HG03354 (cell line): Measurements from ENCODE around the gene EMX1.
"Not testable (repeated sequence)": the region's sequence is repeated elsewhere in the genome, so short reads cannot be mapped to it uniquely, and the experiment has no call there.

ENCODE experiments used
- ATAC-seq: cut with Tn5 transposase; IDR thresholded peaks from one replicate; pipeline ENCODE4 v1.9.1; 2021; ENCODE audit warnings: mild to moderate bottlenecking; ENCODE audit not compliant: unreplicated experiment, poor library complexity, severe bottlenecking

The EMX1 gene

DNA sequence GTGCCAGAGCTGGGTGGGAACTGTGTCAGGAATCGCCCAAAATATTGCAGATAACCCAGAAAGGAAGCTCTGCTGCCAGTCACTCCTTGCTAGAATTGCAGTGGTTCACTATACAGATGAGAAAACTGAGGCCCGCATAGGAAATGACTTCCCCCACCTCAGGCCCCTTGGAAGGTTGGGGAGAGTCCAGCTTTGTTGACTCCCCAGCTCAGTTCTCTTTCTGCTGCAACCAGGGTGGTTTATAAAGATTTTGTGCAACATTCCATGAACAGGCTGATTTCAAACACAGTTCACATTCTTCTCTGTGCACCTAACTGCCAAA lies 18.8 kb upstream of the EMX1 start:
- ATAC-seq, result no peak

DNA sequence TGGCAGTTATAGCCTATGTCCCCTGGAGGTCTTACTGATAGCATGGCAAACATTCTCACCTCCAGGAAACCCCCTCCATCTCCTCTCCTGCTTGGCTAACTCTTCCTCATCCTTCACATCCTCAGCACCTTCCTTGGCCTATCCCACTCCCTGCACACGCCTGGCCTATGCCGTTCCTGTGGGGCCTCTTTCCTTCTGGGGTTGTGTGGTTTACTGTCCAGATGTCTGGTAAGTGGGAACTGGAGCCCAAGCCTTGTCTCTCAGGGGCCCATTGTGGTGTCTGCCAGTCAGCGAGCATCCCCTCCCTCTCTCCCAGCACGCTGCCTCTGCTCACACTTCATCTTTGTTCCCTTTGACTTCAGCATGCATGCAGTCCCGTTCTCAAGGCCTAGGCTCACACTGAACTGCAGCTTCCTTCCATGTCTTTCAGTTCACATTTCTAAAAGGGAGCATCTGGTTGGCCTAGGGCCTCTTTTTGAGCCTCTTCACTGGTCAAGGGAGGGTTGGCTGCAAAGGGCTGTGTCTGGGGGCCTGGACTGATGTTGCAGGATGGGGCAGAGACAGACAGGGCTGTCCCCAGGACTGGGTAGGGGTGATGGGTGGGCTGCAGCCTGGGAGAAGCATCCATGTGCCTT lies 17.0 kb upstream of the EMX1 start:
- ATAC-seq, result no peak

DNA sequence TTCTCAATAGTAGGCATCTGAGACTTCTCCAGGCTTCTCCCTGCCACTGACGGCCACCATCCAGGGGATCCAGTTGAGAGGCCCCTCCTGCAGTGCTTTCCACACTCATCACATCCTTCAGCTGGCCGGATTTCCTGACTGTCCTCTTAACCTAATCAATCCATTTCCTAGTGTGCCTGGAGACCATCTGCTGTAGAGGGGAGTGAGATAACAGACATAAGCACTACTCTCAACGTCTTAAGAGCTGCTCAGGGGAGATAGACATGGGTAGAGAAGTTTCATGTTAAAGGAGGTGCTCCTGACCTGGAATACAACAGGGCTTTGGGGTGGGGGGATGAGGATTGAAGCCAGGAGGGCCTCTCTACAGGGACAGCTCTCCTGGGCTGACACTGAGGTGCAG lies 15.9 kb upstream of the EMX1 start:
- ATAC-seq, result no peak

DNA sequence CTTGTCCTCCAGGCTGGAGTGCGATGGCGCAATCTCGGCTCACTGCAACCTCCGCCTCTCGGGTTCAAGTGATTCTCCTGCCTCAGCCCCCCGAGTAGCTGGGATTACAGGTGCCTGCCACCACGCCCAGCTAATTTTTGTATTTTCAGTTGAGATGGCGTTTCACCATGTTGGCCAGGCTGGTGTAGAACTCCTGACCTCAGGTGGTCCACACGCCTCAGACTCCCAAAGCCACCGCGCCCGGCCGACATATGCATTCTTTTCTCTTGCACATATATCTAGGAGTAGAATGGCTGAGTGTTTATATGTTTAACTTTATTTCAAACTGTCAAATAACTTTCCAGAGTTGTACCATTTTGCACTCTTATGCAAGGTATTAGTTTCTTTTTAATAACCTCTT lies 9.9 kb upstream of the EMX1 start:
- ATAC-seq, result not testable (repeated sequence)

DNA sequence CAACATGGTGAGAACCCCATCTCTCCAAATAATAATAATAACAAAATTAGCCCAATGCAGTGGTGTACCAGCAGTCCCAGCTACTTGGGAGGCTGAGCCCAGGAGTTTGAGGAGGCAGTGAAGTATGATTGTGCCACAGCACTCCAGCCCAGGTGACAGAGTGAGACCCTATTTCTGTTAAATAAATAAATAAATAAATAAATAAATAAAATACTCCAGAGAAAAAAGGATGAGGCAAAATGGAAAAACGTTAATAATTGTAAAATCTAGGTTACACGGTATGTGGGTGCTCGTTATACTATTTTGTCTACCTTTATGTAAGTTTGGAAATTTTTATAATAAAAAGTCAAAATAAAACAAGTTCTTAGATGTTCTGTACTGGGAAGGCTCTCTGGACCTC lies 8.6 kb upstream of the EMX1 start:
- ATAC-seq, result no peak

DNA sequence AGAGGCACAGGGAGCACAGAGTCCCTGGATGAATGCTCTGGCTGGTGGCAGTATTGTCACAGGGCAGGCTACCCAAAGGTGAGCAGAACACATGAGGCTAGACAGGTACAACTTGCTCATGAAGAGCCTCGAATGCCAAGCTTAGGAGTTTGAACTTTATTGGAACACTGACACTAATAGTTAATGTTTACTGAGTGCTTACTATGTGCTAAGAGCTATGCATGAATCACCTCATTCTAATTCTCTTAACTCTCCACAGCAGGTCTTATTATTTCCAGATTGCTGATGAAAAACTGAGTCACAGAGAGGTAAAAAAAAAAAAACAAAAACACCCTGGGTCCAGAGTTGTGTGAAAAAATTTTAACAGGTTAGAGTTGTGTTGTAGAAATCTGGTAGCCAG lies 6.1 kb upstream of the EMX1 start:
- no peak for ATAC-seq

DNA sequence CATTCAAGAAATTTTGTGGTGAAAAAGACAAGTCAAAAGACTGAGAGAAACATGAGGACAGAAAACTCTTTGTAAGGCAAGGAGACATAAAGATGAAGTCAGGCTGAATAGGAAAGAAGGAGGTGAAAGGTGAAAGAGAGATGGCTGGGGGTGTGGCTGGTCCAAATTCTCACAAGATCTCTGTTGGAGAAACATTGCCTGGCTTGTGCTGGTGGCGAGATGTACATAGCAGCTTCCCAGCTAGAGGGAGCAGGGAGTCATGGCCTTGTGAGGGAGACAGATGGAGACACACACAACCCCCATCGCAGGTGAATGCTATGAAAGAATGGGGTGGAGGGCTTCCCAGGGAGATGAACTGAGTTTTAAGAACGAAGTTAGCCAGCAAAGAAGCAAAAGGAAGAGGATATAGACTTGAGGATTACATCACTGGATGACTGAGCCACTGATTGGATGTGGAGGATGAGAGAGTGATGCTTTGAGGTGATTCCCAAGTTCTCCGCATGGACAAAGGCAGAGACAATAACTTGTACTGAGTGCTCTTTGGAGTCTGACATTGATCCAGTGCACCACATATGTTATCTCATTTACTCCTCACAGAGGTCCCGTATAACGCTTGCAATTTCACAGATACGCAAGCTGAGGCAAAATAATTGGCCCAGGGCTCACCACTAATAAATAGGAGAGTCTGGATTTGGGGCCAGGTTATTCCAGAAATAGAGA lies 3.7 kb upstream of the EMX1 start:
- no peak for ATAC-seq

DNA sequence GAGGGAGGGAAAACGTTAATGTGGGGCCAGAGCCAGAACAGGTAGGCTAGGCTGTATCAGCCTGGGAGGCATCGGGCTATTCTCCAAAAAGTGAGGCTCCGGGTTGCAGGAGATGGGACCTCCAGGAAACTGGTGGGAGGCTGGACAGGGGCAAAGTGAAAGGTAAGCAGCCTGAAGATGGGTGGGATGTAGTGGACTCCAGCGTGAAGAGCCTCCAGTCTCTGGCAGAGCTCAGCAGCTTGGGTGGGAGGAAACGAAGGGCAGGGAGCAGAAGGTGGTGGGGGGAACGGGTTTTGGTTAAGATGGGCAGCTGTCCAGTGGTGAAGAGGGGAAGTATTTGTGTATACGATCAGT lies 3.1 kb upstream of the EMX1 start:
- no peak for ATAC-seq

DNA sequence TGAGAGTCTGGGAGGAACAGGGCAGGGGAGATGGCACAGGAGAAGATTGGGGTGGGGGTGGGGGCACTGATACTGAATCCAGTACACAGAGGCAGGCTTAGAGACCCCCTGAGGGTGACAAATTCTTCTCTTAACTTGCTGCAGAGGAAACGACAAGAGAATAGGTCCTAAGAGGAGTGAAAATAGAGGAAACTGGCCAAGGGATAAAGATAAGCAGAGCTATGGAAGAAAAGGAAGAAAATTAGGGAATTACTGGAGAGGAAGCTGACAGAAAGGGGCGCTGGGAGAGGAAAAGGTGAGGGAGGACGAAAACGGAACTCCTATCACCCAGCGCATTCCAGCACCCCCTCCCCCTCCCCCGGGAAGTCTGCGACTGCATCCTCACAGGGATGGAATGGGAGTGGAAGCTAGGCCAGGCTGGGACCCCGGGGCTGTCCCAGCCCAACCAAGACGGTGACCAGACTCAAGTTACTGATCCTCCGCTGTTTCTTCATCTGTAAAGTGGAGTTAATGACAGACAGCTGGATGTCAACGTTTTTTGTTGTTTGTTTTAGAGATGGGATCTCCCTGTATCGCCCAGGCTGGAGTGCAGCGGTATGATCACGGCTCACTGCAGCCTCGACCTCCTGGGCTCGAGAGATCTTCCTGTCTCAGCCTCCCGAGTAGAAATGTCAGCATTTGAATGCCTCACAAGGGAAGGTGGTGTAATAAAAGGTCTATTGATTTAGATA lies 2.6 kb upstream of the EMX1 start:
- no peak for ATAC-seq

DNA sequence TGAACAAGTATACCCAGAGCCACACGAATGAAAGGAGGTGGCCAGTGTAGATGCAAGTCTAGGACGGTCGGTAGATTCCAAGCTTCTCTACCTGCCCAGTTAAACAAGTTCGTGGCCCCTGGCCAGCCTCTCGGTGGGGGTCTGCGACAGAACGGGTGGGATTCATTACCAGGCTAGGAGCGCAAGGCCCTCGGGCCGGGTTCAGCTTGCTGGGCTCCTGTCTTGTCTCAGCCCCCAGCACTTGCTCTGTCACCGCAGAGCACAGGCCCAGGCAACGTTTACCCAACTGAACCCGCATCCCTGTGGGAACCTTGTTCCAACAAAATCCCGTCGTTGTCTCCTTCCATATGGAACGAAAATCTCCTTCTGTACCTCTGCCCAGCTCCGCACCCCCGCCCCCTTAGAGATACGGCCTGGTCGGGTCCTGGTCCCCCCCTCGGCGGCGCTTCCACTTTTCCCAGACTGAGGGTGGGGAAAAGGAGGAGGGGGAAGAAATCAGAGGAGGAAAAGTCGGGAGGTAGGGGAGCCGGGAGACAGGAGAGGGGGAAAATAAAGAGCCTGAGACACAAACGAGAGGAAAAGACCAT lies 1.9 kb upstream of the EMX1 start:
- no peak for ATAC-seq

DNA sequence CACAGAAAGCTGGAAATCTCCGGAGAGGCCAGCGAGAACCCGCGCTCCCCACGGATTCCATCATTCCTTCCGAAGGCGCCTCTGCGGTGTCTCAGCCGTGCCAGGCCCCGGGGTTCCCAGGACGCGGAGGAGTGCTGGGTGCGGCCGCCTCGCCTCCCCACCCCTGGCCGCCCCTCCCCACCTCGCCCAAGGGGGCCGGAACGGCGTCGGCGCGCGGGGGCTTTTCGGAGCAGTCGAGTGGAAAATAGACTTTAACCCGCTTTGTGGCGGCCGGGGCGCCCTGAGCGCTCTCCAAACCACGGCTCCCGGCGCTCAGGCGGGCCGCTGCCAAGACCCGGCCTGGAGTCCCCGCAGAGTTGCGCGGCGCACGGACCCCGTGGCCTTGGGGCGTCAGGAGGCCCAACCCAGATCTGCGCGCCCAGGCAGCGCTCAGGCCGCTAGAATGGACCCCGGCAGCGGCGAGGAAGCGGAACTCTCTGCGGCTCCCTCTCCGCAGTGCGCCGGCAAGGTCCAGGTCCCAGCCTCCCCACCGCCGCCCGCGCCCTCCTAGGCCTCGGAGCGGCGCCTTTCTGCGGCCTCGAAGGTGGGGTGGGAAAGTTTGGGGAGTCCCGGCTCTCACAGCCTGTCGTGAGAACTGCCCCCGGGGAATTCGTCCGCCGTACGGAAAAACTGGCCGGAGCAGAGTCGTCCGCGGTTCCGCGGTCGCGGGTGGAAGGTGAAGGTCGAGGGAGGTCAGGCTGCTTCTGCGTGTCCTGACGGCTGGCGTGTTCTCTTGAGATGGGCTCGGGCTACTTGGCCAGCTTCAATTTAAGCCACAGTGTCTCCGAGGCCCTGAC lies 1.2 kb upstream of the EMX1 start:
- ATAC-seq, result peak; percentile 60

DNA sequence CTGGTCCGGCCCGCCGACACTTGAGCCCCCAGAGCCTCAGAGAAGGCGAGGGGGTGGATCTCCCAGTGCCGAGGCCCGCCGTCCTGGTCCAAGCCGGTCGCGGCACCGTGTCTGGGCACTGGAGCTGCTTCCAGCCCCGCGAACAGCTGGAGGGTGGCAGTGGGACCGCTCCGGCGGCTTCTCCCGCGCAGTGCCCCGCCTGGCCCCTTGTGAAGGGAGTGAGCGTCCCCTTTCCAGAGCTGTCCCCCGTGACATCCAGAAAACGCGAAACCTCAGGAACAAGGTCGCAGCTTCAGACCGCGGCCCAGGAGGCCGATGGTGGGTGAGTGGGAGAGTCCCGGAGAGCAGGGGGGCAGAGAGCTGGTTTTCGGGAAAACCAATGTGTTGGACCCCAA lies 579 bp upstream of the EMX1 start:
- ATAC-seq, result peak; percentile 2

DNA sequence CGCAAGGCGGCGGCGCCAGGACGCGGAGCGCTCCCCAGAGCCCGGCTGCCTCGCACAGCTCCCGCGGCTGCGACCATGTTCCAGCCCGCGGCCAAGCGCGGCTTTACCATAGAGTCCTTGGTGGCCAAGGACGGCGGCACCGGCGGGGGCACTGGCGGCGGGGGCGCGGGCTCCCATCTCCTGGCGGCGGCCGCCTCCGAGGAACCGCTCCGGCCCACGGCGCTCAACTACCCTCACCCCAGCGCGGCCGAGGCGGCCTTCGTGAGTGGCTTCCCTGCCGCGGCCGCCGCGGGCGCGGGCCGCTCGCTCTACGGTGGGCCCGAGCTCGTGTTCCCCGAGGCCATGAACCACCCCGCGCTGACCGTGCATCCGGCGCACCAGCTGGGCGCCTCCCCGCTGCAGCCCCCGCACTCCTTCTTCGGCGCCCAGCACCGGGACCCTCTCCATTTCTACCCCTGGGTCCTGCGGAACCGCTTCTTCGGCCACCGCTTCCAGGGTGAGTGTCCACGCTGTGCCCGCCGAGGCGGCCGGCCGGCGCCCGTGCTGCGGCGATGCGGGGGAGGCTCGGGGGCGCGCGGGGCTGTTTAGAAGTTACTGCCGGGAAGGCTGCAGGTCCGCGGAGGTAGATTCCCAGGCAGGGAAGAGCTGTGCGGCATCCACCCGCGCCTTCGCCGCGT lies 696 bp downstream of the EMX1 start:
- peak; percentile 2 for ATAC-seq

DNA sequence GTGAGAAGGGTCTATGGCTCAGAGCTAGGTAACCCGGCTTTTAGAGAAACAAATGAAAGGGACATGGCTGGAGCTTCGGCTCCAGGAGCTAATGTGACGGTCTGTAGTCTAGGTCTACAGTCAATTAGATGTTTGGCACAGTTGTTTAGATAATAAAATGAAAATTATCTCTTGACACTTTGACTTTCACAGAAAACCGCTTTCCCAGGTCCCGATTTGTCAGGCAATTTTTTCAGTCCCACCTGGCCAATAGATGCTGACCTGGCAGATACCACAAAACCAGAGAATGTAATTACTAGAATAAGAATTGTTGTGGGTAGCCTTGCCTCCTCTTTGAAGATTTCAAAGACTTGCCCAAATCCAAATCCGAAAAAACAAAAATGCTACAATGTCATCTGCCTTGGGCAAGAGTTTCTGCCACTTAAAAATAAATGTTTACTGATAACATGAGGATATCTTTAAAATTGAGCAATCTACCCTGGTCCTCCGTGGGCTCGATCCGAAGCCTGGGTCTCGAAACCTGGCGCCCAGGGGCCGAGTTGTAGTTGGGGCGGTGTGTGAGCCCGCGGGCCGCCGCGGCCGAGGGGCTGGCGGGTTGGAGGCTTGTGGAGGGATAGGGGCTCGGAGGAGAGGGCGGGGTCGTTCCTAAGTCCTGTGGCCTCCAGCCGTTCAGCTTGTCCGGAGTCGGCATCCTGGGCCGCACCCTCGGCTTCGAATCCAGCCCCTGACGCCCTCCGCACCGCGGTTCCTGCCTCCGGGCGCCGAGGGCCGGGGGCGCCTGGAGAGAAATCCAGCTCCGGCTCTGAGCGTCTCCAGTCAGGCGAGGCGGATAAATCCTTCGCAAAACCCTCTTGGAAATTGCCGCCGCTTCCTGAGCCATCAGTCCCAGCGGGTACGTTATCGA lies 2.3 kb downstream of the EMX1 start:
- ATAC-seq, result no peak

DNA sequence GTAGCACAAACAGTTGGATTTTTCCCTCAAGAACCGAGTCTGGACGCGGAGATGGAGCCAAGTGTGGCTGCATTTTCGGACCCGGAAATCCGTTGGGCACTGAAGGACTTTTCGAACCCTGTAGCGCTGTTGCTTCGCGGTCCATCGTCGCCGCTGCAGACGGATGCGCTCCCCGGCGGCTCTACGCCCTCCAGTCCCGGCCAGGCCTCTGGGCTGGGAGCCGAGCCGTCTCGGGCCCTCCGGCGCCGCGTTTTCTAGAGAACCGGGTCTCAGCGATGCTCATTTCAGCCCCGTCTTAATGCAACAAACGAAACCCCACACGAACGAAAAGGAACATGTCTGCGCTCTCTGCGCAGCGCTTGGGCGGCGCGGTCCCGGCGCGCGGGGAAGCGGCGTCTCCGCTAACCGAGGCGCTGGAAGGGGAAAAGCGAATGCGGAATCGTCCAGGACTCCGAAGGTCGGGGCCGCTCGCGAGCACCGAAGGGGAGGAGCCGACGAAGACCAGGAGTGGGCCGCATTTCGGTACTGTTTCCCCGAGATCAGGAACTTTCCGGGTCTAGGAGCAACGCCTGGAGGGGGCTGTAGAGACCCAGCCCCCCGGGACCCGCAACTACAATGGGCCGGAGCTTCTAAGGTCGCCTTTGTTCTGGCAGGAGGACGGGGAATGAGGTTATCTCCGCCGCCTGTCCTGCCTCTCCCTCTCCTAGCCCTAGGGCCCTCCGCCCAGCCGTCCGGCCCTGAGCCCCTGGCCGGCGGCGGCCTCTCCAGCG lies 3.2 kb downstream of the EMX1 start:
- no peak for ATAC-seq

DNA sequence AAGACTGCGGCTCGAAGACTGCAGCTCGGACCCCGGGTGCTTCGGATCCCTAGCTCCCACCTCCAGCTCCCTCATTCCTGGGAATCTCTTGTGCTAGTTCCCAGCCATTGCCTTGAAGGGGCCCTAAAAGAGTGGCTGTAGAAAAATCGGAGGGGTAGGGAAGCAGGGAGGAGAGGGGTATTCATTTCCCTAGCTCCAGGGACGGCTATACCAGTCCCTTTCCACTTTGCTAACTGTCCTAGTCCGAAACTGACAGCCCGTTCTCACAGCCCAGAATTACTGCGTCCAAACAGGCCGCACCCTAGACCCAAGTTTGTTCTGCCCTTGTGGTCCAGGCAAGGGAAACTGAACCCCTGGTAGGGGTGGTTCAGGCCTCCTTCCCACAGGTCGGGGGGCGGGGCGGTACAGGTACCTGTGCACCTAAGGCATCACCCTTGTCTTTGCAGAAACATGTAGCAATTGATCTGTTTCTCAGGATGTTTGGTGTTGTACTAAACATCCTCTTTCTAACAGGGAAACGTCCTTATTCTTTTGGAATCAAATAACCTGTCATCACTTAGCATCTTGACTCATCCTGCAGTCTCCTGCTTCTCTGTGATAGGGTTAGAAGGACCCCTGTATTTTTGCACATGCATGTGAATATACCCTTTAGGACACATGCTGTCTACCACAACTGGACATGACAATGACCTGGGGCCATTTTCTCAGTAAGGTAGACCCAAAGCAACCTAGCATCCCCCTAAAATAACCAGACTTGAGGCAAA lies 4.0 kb downstream of the EMX1 start:
- no peak for ATAC-seq

DNA sequence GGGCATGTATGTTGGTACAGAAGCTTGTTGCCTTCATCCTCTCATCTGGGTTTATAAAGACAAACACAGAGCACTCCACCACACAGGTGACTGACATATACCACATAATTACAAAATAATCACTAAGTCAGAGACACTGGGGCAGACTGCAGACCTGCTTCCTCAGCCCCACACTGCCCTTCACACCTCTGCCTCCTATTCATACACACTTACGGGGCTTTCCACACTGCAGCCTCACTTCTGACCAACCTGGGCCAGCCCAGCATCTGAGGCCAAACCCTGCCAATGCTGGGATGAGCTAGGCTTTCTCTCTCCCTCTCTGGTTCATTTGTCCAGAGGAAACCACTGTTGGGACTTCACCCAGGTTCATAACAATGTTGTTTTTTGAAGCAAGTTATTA lies 4.5 kb downstream of the EMX1 start:
- no peak for ATAC-seq
